ENCODE results near the gene BORCS6.
"Not testable (repeated sequence)": the region's sequence is repeated elsewhere in the genome, so short reads cannot be mapped to it uniquely, and the experiment has no call there.

BORCS6 gene

GRCh38 chr17:8173056-8173870, 16.7 kb downstream of the BORCS6 start:
- peak; percentile 84 for DNase-seq (ENCODE audit: low spot score)

GRCh38 chr17:8170186-8170585, 19.8 kb downstream of the BORCS6 start:
- not testable (repeated sequence) for DNase-seq (ENCODE audit: low spot score)

GRCh38 chr17:8167526-8167925, 22.5 kb downstream of the BORCS6 start:
- DNase-seq (ENCODE audit: low spot score): no peak

- no peak for DNase-seq (ENCODE audit: low spot score)
These were observed 23.2 kb downstream of the BORCS6 start for GRCh38 chr17:8166731-8167130.

GRCh38 chr17:8164815-8165131, 25.2 kb downstream of the BORCS6 start:
- DNase-seq (ENCODE audit: low spot score): no peak

- DNase-seq (ENCODE audit: low spot score): peak; percentile 70
These were observed 25.8 kb downstream of the BORCS6 start for GRCh38 chr17:8163978-8164814.

GRCh38 chr17:8162997-8163977, 26.7 kb downstream of the BORCS6 start:
- no peak for DNase-seq (ENCODE audit: low spot score)

- peak; percentile 70 for DNase-seq (ENCODE audit: low spot score)
These were observed 27.6 kb downstream of the BORCS6 start, which contains the start of gene VAMP2 for GRCh38 chr17:8162233-8162996. VAMP2 (minus strand) TSS chr17:8162948; CDS start chr17:8162879, 69 bp downstream.

GRCh38 chr17:8161289-8162232, 28.4 kb downstream of the BORCS6 start:
- no peak for DNase-seq (ENCODE audit: low spot score)

GRCh38 chr17:8160741-8161221, 29.2 kb downstream of the BORCS6 start:
- no peak for DNase-seq (ENCODE audit: low spot score)

- DNase-seq (ENCODE audit: low spot score): no peak
These were observed 29.8 kb downstream of the BORCS6 start for GRCh38 chr17:8160224-8160577.

- no peak for DNase-seq (ENCODE audit: low spot score)
These were observed 30.3 kb downstream of the BORCS6 start for GRCh38 chr17:8159459-8160223.

- no peak for DNase-seq (ENCODE audit: low spot score)
These were observed 31.0 kb downstream of the BORCS6 start for GRCh38 chr17:8159032-8159400.

- DNase-seq (ENCODE audit: low spot score): peak; percentile 90
These were observed 31.5 kb downstream of the BORCS6 start for GRCh38 chr17:8158267-8159031.

- DNase-seq (ENCODE audit: low spot score): peak; percentile 100
These were observed 33.6 kb downstream of the BORCS6 start for GRCh38 chr17:8156246-8156992.

GRCh38 chr17:8155996-8156245, 34.1 kb downstream of the BORCS6 start:
- no peak for DNase-seq (ENCODE audit: low spot score)

GRCh38 chr17:8155231-8155995, 34.6 kb downstream of the BORCS6 start:
- no peak for DNase-seq (ENCODE audit: low spot score)

Data from hepatic stellate cell (primary cell).